Thyroid gland (tissue), 4 donors: ENCODE results near the gene RCE1. TPM values are rescaled to one million over a fixed set of nuclear protein-coding genes. Genes with fewer than 3 reads are reported as not detected.

Experiments
- DNase-seq, 2 donors: peaks; one replicate each; pipeline ENCODE4 v3.0.0-alpha.2; 2019
- H3K27ac ChIP-seq, 3 donors: fragments of 200-600 bp; sonication (generic); 1 replicate in 2 of 3; 2 replicates in 1 of 3; pipeline ENCODE4 v1.5.1; 2016 to 2019; ENCODE audit warnings: mild to moderate bottlenecking in 1 of 3, moderate library complexity in 1 of 3
- H3K27me3 ChIP-seq: fragments of 200-600 bp; sonication (generic); one replicate; pipeline ENCODE4 v1.5.1; 2019
- H3K36me3 ChIP-seq, 2 donors: fragments of 200-600 bp; sonication (generic); one replicate each; pipeline ENCODE4 v1.5.1; 2016 to 2019
- H3K4me1 ChIP-seq, 2 donors: fragments of 200-600 bp; sonication (generic); one replicate each; pipeline ENCODE4 v1.5.1; 2017 to 2019
- H3K4me3 ChIP-seq, 3 donors: fragments of 200-600 bp; sonication (generic); replicated peaks in 1 of 3; 1 replicate in 2 of 3; 2 replicates in 1 of 3; pipeline ENCODE4 v1.5.1; 2016; ENCODE audit warnings: mild to moderate bottlenecking in 1 of 3
- H3K9me3 ChIP-seq: fragments of 200-600 bp; sonication (generic); one replicate; pipeline ENCODE4 v1.5.1; 2017
- POLR2A ChIP-seq, 2 donors: fragments of 450-650 bp; IDR thresholded peaks; one replicate each; pipeline ENCODE4 v1.6.1; 2017; ENCODE audit warnings: antibody characterized with exemption in 2 of 2, mild to moderate bottlenecking in 2 of 2, moderate library complexity in 1 of 2
- WGBS, 2 donors: methylation state at CpG; one replicate each; pipeline ENCODE4 v1.1.5; 2017; 5-methylcytosine and 5-hydroxymethylcytosine counted together
- intact Hi-C: fragments of 100-400 bp; cut with DNase I; formaldehyde crosslinking; loops from one replicate; pipeline ENCODE4 v1.15.1; 2023
- total RNA-seq, 4 donors: library from RNA; depleted of rRNA; stranded (reverse); fragments of >200 nt; gene quantifications; one replicate each; pipeline ENCODE4 v1.2.3, GENCODE V29; 2016
- TF ChIP-seq, protein P1 (sequence below), 6 experiments: fragments of 200-600 bp in 3 of 6; fragments of 450-650 bp in 3 of 6; sonication (generic) in 3 of 6; IDR thresholded peaks; one replicate each; pipeline ENCODE4 v1.5.1; 2016 to 2019; ENCODE audit warnings: antibody characterized with exemption in 6 of 6, mild to moderate bottlenecking in 2 of 6, inconsistent platforms in 1 of 6, moderate library complexity in 1 of 6

RCE1 gene
- total RNA-seq, 4 donors from 2014 or later: 10.8 to 23.6 (median 16.1) TPM

GRCh38 chr11:66868082-66868725 lies 25.0 kb downstream of the RCE1 start:
- WGBS, 2 donors: 93 to 95% methylated on average over 13 of the region's 13 CpGs

DNA sequence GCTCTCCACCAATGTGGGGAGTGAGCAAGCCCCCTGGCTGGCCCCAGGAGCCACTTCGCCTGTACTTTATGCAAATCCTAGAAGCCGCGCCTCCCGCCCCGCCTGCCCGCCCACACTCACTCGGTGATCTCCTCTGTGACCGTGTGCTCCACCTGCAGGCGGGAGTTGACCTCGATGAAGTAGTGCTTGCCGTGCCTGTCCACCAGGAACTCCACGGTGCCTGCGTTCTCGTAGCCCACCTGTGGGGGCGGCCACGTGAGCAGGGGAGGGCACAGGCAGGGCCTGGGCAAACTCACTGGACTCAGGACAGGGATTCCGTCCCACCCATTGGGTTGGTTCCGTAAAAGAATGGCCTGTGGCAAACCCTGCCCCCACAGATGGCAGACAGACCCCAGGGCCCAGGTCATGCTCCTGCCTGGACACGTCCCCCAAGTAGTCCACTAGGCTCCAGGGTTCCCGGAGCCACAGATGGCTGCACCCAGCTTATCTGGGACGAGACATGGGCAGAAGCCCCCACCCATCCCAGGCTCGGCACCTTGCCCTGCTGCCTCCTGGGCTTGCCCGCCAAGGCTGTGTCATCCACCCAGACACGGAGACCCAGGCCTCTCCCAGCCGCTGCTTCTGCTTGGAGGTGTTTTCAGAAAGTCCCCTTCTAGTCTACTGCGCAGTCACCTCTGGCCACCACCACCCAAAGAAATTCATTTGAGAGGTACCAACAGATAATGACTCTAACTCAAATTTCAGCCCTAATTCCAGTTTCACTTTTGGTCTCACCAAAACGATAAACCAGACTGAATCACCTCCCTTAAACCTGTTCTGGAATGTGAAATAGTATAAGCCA lies 25.7 kb downstream of the RCE1 start:
- H3K27ac ChIP-seq: no peak overlapping the region
- intact Hi-C loops: no loop called here
- DNase-seq: peak; percentile 64 to 70

More at GRCh38 chr11:66868082-66868725, 25.0 kb downstream of the RCE1 start:
- Histone ChIP-seq H3K9me3 (no peaks in the 10 kb centered on the region), H3K4me3 (no peak overlapping the region), H3K27ac (no peak overlapping the region), H3K36me3 (no peaks in the 10 kb centered on the region), H3K4me1 (no peaks in the 10 kb centered on the region), H3K27me3 (no peaks in the 10 kb centered on the region)
- TF ChIP-seq POLR2A (IDR thresholded peaks at IDR 0.05): no peak
- TF ChIP-seq, protein P1, sequence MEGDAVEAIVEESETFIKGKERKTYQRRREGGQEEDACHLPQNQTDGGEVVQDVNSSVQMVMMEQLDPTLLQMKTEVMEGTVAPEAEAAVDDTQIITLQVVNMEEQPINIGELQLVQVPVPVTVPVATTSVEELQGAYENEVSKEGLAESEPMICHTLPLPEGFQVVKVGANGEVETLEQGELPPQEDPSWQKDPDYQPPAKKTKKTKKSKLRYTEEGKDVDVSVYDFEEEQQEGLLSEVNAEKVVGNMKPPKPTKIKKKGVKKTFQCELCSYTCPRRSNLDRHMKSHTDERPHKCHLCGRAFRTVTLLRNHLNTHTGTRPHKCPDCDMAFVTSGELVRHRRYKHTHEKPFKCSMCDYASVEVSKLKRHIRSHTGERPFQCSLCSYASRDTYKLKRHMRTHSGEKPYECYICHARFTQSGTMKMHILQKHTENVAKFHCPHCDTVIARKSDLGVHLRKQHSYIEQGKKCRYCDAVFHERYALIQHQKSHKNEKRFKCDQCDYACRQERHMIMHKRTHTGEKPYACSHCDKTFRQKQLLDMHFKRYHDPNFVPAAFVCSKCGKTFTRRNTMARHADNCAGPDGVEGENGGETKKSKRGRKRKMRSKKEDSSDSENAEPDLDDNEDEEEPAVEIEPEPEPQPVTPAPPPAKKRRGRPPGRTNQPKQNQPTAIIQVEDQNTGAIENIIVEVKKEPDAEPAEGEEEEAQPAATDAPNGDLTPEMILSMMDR (IDR thresholded peaks at IDR 0.05): no peak
- intact Hi-C loops: no loop called here
- DNase-seq: no peak

GRCh38 chr11:66869567-66869870 lies 26.3 kb downstream of the RCE1 start:
- H3K27me3 ChIP-seq: no peaks in the 10 kb centered on the region
- no peak for DNase-seq
- no peak overlapping the region for H3K4me3 ChIP-seq
- no peak overlapping the region for H3K27ac ChIP-seq
- H3K4me1 ChIP-seq: no peaks in the 10 kb centered on the region
- 92 to 94% methylated on average over 9 of the region's 9 CpGs for WGBS, 2 donors
- intact Hi-C loops: no loop called here
- no peaks in the 10 kb centered on the region for H3K9me3 ChIP-seq
- TF ChIP-seq POLR2A (IDR thresholded peaks at IDR 0.05): no peak
- TF ChIP-seq, protein P1 (IDR thresholded peaks at IDR 0.05): no peak
- no peaks in the 10 kb centered on the region for H3K36me3 ChIP-seq

More for the DNA sequence above, 25.7 kb downstream of the RCE1 start:
- no peaks in the 10 kb centered on the region for H3K9me3 ChIP-seq
- TF ChIP-seq POLR2A (IDR thresholded peaks at IDR 0.05): no peak
- TF ChIP-seq, protein P1 (IDR thresholded peaks at IDR 0.05): peak in 3 of 6 experiments; percentile 30 to 42 (median 36)
- H3K4me1 ChIP-seq: no peaks in the 10 kb centered on the region
- H3K27me3 ChIP-seq: no peaks in the 10 kb centered on the region
- no peak overlapping the region for H3K4me3 ChIP-seq
- no peaks in the 10 kb centered on the region for H3K36me3 ChIP-seq
- 61 to 67% methylated on average over 15 to 25 of the region's 27 CpGs for WGBS, 2 donors

- WGBS, 2 donors: 95 to 96% methylated on average over 13 to 15 of the region's 16 CpGs
- Histone ChIP-seq H3K27ac (no peak overlapping the region), H3K27me3 (no peaks in the 10 kb centered on the region), H3K4me3 (no peak overlapping the region), H3K36me3 (no peaks in the 10 kb centered on the region), H3K9me3 (no peaks in the 10 kb centered on the region), H3K4me1 (no peaks in the 10 kb centered on the region)
- DNase-seq: no peak
- intact Hi-C loops: no loop called here
- TF ChIP-seq, protein P1 (IDR thresholded peaks at IDR 0.05): no peak
Measured at GRCh38 chr11:66870131-66870530, 26.9 kb downstream of the RCE1 start.
